Dermis microvascular lymphatic vessel endothelial cell (primary cell): ENCODE measurements around the gene DLL1. TPM values are rescaled to one million over a fixed set of nuclear protein-coding genes. Genes with fewer than 3 reads are reported as not detected.

Experiments
- DNase-seq, 2 donors: peaks; one replicate each; pipeline versions ENCODE4 v3.0.0 to v3.0.0-alpha.2; 2010; ENCODE audit warnings: low read depth in 2 of 2
- total RNA-seq: library from RNA; depleted of rRNA; stranded (reverse); fragments of >200 nt; gene quantifications from 2 replicates; pipeline ENCODE4 v1.2.1, GENCODE V29; 2014

DLL1 gene
- total RNA-seq, 1 donor from 2014 or later = 2.6 TPM

- DNase-seq = no peak
Observed at GRCh38 chr6:170251776-170252571, 38.9 kb downstream of the DLL1 start.

GRCh38 chr6:170250981-170251775 lies 39.7 kb downstream of the DLL1 start:
- DNase-seq = no peak

DNA sequence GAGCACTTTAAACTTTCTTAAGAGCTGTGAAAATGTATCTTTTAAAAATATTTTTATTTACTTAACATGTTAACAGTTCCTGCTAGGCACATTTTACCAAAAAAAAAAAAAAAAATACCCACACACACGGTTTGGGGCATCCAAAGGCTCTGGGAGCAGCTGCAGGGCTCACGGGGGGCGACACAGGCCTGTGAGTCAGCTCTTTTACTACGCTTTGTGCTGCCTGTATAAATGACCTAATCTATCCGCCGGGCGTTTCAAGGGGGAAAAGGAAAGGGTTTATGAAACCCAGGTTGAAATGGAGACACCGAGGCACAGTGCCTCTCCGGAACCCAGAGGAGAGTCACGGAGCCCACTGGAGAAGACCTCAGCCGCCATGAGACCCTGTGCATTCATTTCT lies 40.4 kb downstream of the DLL1 start:
- no peak for DNase-seq

DNA sequence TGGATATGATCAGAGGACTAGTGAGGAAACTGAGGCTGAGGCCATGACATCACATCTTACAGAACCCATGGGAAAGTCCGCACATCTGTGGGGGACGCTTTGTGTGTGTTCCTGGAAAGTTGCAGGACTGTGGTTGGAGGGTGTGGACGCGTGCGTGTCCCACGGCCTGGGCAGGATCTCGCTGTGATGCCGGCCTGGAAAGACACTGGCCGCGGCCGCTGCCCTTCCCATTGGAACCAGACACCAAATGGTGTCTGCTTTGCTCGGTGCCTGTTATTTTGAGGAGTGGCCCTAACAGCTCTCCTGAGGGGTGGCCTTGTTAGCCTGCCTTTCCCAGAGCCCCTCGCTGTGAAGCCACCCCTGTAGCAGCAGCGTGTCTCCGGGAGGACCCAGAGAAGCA lies 41.1 kb downstream of the DLL1 start:
- DNase-seq = no peak

DNA sequence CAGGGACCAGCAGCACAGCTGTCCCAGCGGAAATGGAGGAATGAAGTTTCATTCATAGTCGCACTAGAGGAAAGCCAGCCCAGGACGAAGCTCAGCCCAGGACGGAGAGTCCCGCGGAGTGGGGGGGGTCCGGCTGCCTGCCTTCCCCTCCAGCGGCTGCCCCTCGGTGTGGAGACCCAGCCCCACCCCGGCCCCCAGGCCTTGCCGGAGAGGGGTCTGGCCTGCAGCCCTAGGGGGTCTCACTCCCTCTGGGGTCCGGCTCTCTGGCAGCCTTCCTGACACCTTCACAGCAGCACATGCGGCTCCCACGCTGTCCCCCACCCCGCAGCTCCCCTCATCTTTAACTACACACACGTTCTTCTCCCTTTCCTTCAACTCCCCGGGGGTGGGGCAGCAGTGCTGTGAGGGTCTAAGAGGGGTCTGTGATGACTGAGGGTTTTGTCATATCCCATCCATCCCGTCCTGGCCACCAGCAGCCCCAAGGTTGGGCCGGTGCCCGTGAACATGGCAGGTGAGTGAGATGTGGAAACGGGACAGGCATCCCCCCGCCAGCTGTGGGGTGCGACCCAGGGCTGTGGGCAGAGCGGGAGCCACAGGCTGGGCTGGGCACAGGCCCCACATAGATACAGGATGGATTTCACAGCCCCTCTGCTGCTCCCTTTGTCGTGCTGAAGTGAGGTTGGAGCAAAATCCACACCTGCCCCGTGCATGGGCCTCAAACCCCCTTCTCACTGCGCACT lies 41.8 kb downstream of the DLL1 start:
- no peak for DNase-seq

DNA sequence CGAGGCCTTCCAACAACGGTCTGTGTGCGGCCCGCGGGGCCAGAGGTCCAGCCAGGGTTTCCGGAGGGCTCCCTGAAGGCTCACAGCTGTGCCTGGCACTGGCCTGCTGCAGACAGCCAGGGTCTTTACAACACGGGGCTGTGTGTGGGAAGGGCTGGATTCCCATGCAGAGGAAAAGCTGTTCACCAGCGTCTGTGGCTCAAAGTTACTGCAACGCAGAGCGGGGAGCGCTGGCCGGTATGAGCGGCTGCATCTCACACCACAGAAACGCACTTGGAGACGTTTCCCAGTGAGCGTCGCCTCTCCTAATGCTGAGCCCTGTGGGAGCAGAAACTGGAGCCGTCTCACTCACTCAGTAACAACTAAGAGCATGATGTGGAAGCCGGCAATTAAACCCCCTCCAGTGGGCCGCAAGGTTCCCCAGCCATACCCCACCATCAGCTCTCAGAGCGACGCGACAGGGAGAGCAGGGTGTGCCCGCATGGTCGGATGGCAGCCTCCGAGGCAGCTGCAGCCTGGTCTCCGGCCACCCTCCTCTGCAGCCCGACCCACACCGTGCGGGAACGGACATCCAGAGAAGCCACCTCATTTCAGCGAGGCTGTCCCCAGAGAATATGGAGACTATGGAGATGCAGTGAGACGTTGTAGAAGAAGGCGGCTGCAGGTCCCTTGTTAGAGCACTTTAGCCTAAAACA lies 42.6 kb downstream of the DLL1 start:
- no peak for DNase-seq

- DNase-seq = no peak
Observed at GRCh38 chr6:170247178-170247701, 43.6 kb downstream of the DLL1 start.

- DNase-seq = no peak
Observed at GRCh38 chr6:170245475-170245992, 45.3 kb downstream of the DLL1 start.

DNA sequence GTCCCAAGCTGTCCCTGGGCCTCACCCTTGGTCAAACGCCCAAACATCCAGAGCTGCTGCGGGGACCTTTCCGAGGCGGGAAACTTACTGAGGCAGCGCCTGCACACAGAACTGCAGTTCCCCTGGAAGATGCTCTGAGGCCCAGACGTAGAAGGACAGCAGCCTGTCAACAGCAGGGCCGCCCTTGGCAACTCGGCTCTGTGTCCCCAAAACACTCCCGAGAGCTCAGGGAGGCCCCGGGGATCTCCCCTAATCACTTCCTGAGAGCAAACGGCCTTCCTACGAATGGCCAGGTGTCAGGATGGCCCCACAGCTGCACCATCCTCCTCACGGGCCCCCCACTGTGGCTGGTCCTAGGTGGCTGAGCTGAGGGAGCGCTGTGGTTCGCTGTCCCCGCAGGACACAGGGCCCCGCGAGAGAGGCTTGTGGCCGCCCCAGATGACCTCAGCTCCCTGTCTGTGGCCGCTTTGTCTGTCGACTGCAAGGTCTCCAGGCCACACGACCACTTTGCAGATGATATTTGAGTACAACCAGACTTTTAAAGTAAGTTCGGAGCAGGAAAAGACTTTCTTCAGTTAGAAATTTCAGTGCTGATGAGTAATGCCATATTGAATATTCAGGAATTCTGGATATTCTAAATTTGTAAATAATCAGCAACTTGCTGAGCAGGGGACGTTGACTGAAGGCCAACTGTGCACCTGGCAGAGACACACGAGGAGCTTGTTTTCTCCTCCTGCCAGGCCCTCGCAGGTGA lies 46.0 kb downstream of the DLL1 start:
- no peak for DNase-seq

DNA sequence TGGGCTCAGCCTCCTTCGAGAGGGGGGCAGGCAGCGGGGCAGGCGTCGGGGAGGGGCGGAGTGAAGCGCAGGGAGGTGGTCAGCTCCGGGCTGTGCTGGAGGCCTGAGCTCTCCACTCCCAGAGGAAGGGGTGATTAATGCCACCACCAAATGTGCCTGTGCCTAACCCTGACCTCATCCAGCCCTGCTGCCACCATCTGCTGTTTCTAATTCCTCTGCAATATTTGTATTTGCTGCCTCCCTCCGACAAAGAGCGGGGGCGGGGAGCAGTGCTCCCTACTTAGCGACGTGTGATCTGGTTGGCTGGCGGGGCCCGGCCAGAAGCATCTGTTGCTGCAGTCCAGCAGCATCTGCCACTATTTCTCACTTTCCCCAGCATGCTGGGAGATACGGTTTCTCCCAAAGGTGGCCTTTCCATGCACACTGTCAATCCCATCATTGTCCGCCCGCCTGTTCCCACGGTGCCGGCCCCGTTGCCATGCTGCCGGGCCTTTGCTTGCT lies 47.0 kb downstream of the DLL1 start:
- no peak for DNase-seq

DNA sequence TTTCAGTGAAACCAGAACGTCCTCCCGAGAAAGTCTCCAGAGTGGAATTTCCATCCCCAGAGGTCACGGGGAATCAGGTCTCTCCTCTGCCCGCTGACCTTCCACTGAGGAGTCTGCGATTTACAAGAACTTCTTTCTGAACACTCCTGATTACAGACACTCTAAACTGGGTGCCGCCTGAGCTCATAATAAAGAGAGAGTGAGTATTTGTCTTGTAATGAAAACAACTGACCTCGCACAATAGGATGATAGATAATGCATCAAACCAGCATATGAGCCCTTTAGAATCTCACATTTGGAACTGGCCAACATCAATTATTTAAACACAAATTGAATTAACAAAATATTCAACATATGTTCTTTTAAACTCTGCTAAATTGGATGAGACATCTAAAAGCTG lies 47.5 kb downstream of the DLL1 start:
- DNase-seq = no peak

DNA sequence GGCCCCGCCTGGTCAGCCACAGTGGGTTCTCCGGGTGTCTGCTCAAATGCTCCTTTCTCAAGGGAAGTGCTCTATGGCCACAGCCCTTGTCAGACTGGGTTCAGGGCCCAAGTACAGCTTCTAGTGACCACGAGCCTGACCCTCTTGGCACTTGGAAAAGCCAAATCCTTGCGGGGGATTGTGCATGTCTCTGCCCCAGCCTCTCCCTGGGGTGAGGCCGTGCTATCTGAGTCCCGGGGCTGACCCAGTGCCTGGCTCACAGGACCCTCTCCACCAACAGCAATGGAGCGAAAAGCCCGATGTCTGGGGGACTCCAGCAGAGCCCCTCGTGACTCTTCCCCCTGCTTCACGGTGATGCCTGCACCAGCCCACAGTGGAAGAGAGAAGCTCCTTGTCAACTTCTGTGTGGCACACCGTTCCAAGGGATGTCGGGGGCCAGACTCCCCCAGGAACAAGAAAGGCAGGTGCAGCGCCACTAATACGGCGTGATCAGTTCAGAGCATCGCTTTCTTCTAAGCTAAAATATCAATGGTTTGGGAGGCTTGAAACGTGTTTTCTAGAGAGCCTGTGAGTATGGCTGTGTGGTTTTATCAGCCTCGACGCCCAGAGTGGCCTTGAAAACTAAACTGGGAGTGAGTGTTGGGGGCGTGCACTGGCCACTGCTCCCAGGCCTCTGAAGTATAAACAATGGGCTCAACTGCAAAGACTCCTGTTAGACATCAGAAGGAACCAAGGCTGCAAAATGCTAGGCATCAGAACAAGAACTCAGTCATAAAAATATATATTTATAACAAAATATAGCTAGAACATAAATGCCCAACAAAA lies 51.9 kb downstream of the DLL1 start:
- DNase-seq = no peak

- no peak for DNase-seq
Observed at GRCh38 chr6:170237999-170238740, 52.7 kb downstream of the DLL1 start.

DNA sequence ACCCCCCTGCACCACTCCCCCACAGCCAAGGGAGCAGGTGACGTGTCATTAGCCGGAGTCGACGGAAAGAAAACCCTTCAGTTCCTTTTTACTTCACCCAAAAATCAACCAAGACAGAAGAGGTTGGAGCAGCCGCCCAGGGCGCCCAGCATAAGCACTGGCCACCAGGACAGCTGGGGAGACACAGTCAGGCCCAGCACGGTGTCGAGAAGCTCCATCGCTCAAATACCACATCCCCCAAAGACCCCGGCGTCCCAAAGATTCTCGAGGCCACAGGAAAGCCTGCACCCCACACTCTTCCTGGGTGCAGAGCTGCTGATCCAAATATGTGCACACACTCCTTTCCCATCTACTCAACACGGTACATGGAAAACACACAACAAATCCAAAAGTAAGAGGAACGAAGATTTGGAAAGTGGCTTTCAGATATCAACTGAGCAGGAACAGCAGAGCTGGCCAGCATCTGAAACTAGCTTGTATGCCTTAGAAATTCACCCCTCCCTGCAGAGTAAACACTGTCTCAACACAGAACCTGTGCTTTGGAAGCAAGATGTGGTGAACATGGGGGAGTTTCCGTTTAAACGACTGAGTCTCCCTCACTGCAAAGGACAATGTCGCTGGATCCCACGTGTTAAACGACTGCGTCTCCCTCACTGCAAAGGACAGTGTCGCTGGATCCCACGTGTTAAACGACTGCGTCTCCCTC lies 54.6 kb downstream of the DLL1 start:
- DNase-seq = no peak

DNA sequence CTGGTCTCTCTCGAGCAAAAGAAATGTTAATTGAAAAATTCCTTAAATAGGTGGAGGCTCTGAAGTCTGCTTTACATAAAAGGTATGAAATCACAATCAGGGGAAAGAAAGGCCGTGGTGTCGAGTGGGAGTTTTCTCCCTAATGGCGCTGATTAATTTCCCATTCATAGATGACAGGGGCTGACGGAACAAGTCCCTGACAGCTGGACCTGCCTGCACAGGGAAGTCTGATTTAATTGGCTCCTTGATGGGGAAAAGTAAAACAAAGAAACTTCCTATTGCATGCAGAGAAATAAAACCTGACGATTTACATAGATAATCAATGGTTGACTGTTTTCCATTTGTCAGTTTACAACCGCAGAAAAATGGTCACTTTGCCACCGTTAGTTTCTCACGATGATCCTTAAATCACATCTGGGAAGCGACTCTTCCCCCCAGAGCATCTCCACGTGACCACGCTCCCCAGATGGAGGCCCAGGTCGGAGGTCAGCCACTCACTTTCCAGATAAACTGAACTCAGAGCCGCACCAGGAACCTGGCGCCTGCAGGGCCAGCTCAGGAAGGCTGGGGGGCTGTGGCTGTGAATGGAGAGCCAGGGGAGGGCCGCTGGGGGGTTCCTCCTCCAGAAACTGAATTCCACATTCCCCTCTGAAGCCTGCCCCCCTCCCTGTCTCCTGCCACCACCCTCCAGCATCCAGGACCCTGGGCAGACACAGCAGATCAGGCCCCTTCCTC lies 55.3 kb downstream of the DLL1 start:
- no peak for DNase-seq

DNA sequence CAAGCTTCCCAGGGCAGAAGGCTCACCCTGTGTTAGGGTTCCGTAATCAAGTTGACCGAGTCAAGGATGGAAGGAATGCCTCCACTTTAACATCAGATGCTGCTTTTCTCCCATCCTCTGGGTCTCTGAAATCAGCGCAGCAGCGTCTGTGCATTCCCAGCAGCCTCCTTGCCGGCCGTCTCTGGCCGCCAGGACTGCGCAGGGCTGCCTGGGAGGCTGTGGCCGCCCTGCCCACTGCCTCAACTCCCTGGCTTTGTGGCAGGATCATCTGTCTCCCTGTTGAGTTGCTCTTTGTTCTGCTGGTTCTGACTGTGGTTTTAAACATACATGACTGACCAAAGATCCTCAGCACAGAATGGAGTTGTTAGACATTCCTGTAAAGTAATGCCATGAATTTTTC lies 56.5 kb downstream of the DLL1 start:
- no peak for DNase-seq
